ENCODE measurements around the gene ENOX2.
A peak's percentile ranks its signal among the peaks of the same experiment; 100 is the strongest.

ENOX2 gene

DNA sequence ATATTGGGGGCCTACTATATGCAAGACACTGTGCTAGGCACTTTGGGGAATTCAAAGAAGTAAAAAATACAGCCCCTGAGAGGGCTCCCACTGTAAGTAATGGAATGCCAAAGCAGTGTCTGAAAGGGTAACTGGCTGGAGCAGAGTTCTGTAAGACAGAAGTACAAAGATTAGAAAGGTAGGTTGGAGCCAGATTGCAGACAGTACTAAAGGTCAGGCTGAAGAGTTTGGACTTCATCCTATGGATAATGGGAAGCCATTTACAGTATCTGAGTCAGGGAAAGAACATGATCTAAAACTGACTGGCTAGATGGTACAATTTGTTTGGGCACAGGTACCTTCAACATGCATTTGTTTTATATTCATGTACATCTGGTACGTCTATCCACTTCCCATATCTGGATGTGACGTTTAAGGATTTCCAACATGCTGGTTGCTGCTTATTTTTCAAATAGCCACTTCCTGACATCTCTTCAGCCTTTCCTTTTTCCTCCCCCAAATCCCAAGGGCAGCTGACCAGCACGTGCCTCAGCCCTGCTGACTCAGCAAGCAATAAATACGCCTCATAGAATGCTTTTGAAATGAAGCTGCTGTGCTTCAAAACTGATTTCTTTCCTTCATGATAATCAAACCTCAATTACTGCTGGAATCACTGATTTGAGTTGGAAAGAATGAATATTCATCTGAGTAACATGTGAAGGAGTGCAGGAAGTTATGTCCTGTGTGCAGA lies 9.5 kb downstream of the ENOX2 start:
- no peak overlapping the region for H3K9ac ChIP-seq
- H4K20me1 ChIP-seq, result peaks cover 0 to 20% (median 3%) of the 10 kb centered on the region in 11 experiments; a peak in 6 of 22 replicates
- no peak for TF ChIP-seq Cebpa-rat (IDR thresholded peaks at IDR 0.05)
- H3K4me1 ChIP-seq, result peaks cover 0 to 23% (median 0%) of the 10 kb centered on the region in 10 experiments; a peak in 2 of 20 replicates
- H3K9me3 ChIP-seq (replicated peaks in 1 of 11), result no peaks in the 10 kb centered on the region
- H3K4me3 ChIP-seq, result no peak overlapping the region
- no peak overlapping the region for H3K27ac ChIP-seq
- H3K27me3 ChIP-seq, result peaks cover 88 to 99% (median 98%) of the 10 kb centered on the region in 11 experiments
- no peaks in the 10 kb centered on the region for H3K36me3 ChIP-seq
- peak overlapping the region in 1 of 11 experiments; percentile 22; a peak in 1 of 22 replicates for H3K4me2 ChIP-seq

DNA sequence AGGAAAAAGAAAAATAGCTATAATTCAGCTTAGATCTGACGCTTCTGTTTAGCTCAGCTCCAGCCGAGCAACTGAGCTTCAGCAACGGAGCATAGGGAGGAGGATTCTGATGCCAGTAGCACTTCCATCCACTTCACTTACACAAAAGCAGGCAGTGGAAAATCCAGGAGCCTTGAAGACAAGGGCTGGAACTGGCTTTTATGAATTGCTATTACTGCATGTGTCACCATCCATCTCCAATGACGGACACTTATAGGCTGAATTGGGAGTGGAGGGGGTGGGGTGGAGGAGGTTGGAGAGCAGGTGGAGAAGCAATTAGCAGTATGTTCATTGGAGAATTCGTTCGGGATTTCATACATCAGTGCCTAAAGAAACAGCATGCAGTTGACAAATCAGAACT lies 15.6 kb downstream of the ENOX2 start:
- H3K4me1 ChIP-seq, result no peaks in the 10 kb centered on the region
- H3K27ac ChIP-seq, result no peak overlapping the region
- no peaks in the 10 kb centered on the region for H3K36me3 ChIP-seq
- no peak overlapping the region for H3K4me3 ChIP-seq
- TF ChIP-seq Cebpa-rat (IDR thresholded peaks at IDR 0.05), result no peak
- no peak overlapping the region for H3K4me2 ChIP-seq
- H3K9me3 ChIP-seq (replicated peaks in 1 of 11), result no peaks in the 10 kb centered on the region
- H3K27me3 ChIP-seq, result peaks cover 90 to 100% (median 100%) of the 10 kb centered on the region in 11 experiments
- no peak overlapping the region for H3K9ac ChIP-seq
- H4K20me1 ChIP-seq, result peaks cover 0 to 20% (median 10%) of the 10 kb centered on the region in 11 experiments; a peak in 9 of 22 replicates

DNA sequence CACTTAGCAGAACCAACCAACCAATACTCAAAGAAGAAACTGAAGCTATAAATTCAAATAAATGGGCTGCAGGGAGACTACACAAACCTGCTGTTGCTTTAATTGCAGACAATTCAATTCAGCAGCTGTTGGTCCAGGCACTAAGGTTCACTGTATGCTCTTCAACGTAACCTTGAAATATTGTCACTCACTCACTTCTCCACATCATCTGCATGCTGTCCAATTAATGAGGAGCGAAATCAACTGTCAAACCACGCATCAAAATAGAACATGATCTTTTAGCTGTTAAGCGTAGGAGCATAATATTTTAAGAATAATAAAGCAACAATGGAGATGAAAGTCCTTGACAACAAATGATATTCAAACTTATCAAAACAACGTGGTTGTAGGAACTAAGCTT lies 17.0 kb downstream of the ENOX2 start:
- Histone ChIP-seq H4K20me1 (peaks cover 0 to 20% (median 11%) of the 10 kb centered on the region in 11 experiments; a peak in 9 of 22 replicates), H3K9ac (no peak overlapping the region), H3K27me3 (peaks cover 95 to 100% (median 100%) of the 10 kb centered on the region in 11 experiments), H3K4me1 (no peaks in the 10 kb centered on the region), H3K4me3 (no peak overlapping the region), H3K36me3 (no peaks in the 10 kb centered on the region), H3K4me2 (no peak overlapping the region), H3K27ac (no peak overlapping the region), H3K9me3 (replicated peaks in 1 of 11) (no peaks in the 10 kb centered on the region)
- TF ChIP-seq Cebpa-rat (IDR thresholded peaks at IDR 0.05), result no peak

DNA sequence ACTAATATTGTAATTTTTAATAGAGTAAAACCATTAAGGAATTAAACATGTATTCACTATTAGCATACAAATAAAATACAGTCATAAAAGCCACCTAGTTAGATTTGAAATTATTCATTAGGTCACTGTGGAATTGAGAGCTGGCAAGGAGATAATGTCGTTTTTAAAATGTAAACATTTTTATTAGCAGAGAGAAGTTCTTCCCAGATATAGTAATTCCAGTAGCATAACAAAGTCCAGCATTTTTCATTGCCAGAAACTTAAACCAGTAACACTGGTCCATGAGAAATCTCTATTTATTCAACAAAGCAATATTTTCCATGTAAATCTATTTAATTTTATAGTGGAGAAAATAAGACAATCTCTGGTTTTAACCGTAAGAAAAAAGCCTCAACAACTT lies 17.5 kb downstream of the ENOX2 start:
- Histone ChIP-seq H3K4me1 (no peaks in the 10 kb centered on the region), H3K36me3 (no peaks in the 10 kb centered on the region), H3K27ac (no peak overlapping the region), H3K4me3 (no peak overlapping the region), H3K9me3 (replicated peaks in 1 of 11) (no peaks in the 10 kb centered on the region), H4K20me1 (peaks cover 0 to 19% (median 11%) of the 10 kb centered on the region in 11 experiments; a peak in 9 of 22 replicates), H3K4me2 (no peak overlapping the region), H3K27me3 (peaks cover 96 to 100% (median 100%) of the 10 kb centered on the region in 11 experiments), H3K9ac (no peak overlapping the region)
- no peak for TF ChIP-seq Cebpa-rat (IDR thresholded peaks at IDR 0.05)

DNA sequence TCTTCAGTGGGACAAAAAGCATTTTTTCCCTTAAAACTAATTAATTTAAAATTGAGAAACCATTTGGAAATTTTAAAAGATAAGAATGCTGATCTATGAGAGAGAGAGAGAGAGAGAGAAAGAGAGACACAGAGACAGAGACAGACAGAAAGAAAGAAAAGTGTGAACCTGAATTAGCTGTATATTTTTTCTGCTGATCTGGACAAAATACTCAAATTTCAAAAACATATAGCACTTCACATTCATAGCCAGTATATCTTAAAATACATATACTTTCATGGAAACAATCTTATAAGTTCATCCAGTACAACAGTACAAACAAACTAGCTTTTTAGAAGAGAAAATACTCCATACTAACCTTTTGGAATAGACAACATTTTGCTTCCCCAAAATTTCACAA lies 18.4 kb downstream of the ENOX2 start:
- Histone ChIP-seq H3K9me3 (replicated peaks in 1 of 11) (no peaks in the 10 kb centered on the region), H3K27me3 (peaks cover 96 to 100% (median 100%) of the 10 kb centered on the region in 11 experiments), H3K36me3 (no peaks in the 10 kb centered on the region), H3K4me3 (no peak overlapping the region), H3K4me1 (peaks cover 0 to 6% (median 0%) of the 10 kb centered on the region in 10 experiments; a peak in 4 of 20 replicates), H4K20me1 (peaks cover 0 to 19% (median 10%) of the 10 kb centered on the region in 11 experiments; a peak in 8 of 22 replicates), H3K9ac (no peak overlapping the region), H3K27ac (no peak overlapping the region), H3K4me2 (no peak overlapping the region)
- TF ChIP-seq Cebpa-rat (IDR thresholded peaks at IDR 0.05), result no peak

DNA sequence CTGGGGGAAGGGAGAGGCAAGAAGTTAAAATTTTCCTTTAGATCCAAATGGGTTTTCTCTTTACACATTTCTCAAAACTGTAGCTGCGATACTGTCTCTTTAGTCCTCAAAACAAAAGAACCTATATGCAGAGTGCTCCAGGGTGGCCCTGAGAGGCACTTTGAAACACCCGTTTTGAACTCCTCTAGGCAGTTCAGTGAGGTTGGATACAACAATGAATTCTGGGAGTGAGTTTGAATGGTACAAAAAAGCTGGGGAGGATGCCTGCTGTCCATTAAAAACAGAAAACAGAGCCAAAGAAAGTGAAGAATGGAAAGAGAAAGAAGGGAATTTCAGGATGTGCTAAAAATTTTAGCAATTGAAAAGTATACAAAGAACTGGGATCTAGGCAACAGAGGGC lies 23.1 kb downstream of the ENOX2 start:
- TF ChIP-seq Cebpa-rat (IDR thresholded peaks at IDR 0.05), result no peak
- no peak overlapping the region for H3K27ac ChIP-seq
- peak overlapping the region in 1 of 11 experiments; percentile 8; a peak in 2 of 22 replicates for H3K4me2 ChIP-seq

DNA sequence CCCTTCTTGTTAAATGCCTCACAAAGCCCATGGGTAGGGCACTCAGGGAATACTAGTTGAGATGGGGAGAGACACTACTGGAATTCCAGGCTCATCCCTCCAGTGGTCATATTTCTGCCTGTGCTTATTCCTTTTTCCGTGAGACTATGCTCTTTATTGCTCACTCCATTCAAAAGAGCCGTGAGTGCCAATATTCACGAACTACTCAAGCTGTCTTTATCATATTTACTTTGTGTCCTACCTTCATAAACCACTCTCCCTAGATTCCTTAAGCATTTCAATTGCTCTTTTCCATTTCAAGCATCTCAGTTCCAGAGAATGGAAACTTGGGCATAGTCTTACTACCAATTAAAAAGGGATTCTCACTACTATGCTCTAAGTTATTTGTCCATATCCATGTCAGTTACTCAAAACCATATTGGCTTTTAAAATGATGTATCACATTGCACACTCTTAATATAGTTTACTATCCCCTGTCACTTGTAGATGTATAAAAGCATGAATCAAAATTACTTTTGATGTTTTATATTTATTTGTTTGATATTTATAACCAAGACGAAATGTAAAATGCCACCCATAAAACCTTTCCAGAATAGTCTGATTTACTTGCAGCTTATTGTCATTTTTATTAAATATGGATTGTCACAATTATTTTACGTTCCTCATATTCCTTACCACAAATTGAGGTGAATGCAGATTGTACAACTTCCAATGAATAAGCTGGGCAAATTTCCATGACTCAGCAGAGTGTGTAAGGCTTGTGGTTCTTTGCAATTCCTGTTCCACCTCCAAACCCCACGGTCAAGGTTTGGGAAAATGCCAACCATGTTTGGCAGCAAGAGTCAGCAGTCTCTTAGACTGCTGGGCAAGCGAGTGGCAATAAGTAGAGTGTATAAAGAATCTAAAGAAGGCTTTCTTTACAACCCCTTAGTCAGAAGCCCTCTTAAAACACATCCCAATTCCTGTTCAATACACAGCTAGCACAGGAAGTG lies 24.4 kb downstream of the ENOX2 start:
- H3K9me3 ChIP-seq (replicated peaks in 1 of 11), result peaks cover 15 to 31% (median 25%) of the 10 kb centered on the region in 11 experiments
- no peak overlapping the region for H3K4me3 ChIP-seq
- peaks cover 92 to 100% (median 98%) of the 10 kb centered on the region in 11 experiments for H3K27me3 ChIP-seq
- peaks cover 0 to 13% (median 0%) of the 10 kb centered on the region in 10 experiments; a peak in 6 of 20 replicates for H3K4me1 ChIP-seq
- H3K27ac ChIP-seq, result no peak overlapping the region
- peaks cover 0 to 11% (median 0%) of the 10 kb centered on the region in 11 experiments; a peak in 3 of 22 replicates for H4K20me1 ChIP-seq
- no peak overlapping the region for H3K9ac ChIP-seq
- H3K36me3 ChIP-seq, result no peaks in the 10 kb centered on the region; a peak in 1 of 22 replicates
- TF ChIP-seq Cebpa-rat (IDR thresholded peaks at IDR 0.05), result no peak
- H3K4me2 ChIP-seq, result peak overlapping the region in 4 of 11 experiments; percentile 4 to 52 (median 44); a peak in 6 of 22 replicates

More for the DNA sequence above, 23.1 kb downstream of the ENOX2 start:
- H3K27me3 ChIP-seq, result peaks cover 97 to 100% (median 100%) of the 10 kb centered on the region in 11 experiments
- no peak overlapping the region for H3K4me3 ChIP-seq
- H3K9me3 ChIP-seq (replicated peaks in 1 of 11), result peaks cover 13 to 19% (median 17%) of the 10 kb centered on the region in 11 experiments; a peak in 21 of 22 replicates
- no peaks in the 10 kb centered on the region; a peak in 1 of 22 replicates for H3K36me3 ChIP-seq
- peaks cover 0 to 11% (median 0%) of the 10 kb centered on the region in 11 experiments; a peak in 3 of 22 replicates for H4K20me1 ChIP-seq
- H3K4me1 ChIP-seq, result peaks cover 0 to 13% (median 0%) of the 10 kb centered on the region in 10 experiments; a peak in 6 of 20 replicates
- no peak overlapping the region for H3K9ac ChIP-seq

DNA sequence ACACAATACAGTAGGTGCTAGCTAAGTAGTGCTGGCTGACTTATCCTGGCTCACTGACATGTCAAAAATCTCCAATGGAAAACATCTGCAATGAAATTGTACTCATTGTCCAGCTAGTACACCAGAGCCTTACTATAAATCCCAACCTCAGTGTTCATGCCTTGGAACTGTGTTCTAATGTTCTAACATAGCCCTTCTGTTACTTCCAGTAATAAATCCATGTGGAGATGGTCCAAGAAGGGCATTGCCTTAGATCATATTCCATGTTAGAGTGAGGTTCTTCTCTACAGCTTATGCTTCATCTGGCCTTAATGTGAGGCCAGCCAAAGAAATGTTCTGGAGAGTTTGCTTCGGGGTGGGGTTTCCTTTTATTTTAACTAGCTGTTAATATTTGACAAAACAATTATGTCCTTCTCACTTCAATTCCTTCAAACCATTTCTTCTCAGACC lies 25.1 kb downstream of the ENOX2 start:
- no peak for TF ChIP-seq Cebpa-rat (IDR thresholded peaks at IDR 0.05)
- Histone ChIP-seq H3K27me3 (peaks cover 85 to 95% (median 91%) of the 10 kb centered on the region in 11 experiments), H3K27ac (no peak overlapping the region), H3K4me2 (no peak overlapping the region), H3K9ac (no peak overlapping the region), H4K20me1 (peaks cover 0 to 9% (median 0%) of the 10 kb centered on the region in 11 experiments; a peak in 1 of 22 replicates), H3K4me1 (peaks cover 0 to 13% (median 0%) of the 10 kb centered on the region in 10 experiments; a peak in 6 of 20 replicates), H3K36me3 (no peaks in the 10 kb centered on the region; a peak in 1 of 22 replicates), H3K4me3 (no peak overlapping the region), H3K9me3 (replicated peaks in 1 of 11) (peaks cover 15 to 33% (median 25%) of the 10 kb centered on the region in 11 experiments)

Data from BLaER1 treated with 17β-estradiol and CSF1 and Interleukin-3, amounts not matched to agents 10 nM and 100 nM (cell line).